GM10847 (cell line): ENCODE results near the gene LRRC10B.

Experiments used
- POLR2A ChIP-seq: IDR thresholded peaks from 2 replicates; pipeline ENCODE4 v1.6.1; 2011; ENCODE audit not compliant: insufficient read length; ENCODE audit errors: extremely low read depth

The LRRC10B gene

GRCh38 chr11:61485080-61485479, 23.5 kb upstream of the LRRC10B start:
- TF ChIP-seq POLR2A, result no peak

GRCh38 chr11:61486011-61486620, 22.4 kb upstream of the LRRC10B start:
- TF ChIP-seq POLR2A, result no peak

- TF ChIP-seq POLR2A, result no peak
Measured at GRCh38 chr11:61486779-61487178, 21.8 kb upstream of the LRRC10B start.

GRCh38 chr11:61487342-61488025, 21.1 kb upstream of the LRRC10B start:
- no peak for TF ChIP-seq POLR2A

GRCh38 chr11:61488651-61489291, 19.8 kb upstream of the LRRC10B start:
- no peak for TF ChIP-seq POLR2A

- no peak for TF ChIP-seq POLR2A
Measured at GRCh38 chr11:61489833-61490721, 18.5 kb upstream of the LRRC10B start.

- no peak for TF ChIP-seq POLR2A
Measured at GRCh38 chr11:61491736-61492395, 16.7 kb upstream of the LRRC10B start.

GRCh38 chr11:61494381-61494961, 14.1 kb upstream of the LRRC10B start:
- no peak for TF ChIP-seq POLR2A

GRCh38 chr11:61495801-61496601, 12.5 kb upstream of the LRRC10B start:
- TF ChIP-seq POLR2A, result no peak

- TF ChIP-seq POLR2A, result no peak
Measured at GRCh38 chr11:61496602-61497400, 11.7 kb upstream of the LRRC10B start.

- TF ChIP-seq POLR2A, result no peak
Measured at GRCh38 chr11:61497473-61497872, 11.1 kb upstream of the LRRC10B start.

GRCh38 chr11:61497876-61498275, 10.7 kb upstream of the LRRC10B start:
- TF ChIP-seq POLR2A, result no peak

- TF ChIP-seq POLR2A, result no peak
Measured at GRCh38 chr11:61498767-61499341, 9.7 kb upstream of the LRRC10B start.
